Mucosa of rectum (tissue), 2 donors: Measurements from ENCODE around the gene MAP3K4.
"Not testable (repeated sequence)": the region's sequence is repeated elsewhere in the genome, so short reads cannot be mapped to it uniquely, and the experiment has no call there.

Experiments
- H3K27ac ChIP-seq, 2 donors: one replicate each; pipeline ENCODE4 v1.7.0; 2013; ENCODE audit warnings: inconsistent platforms in 2 of 2, low read depth in 2 of 2, low read length in 2 of 2
- H3K27me3 ChIP-seq, 2 donors: one replicate each; pipeline ENCODE4 v1.7.0; 2013; ENCODE audit warnings: low read length in 2 of 2; ENCODE audit not compliant: control insufficient read depth in 2 of 2, insufficient read depth in 2 of 2
- H3K36me3 ChIP-seq, 2 donors: one replicate each; pipeline ENCODE4 v1.7.0; 2013; ENCODE audit warnings: low read length in 2 of 2; ENCODE audit not compliant: control insufficient read depth in 2 of 2, insufficient read depth in 2 of 2
- H3K4me1 ChIP-seq, 2 donors: one replicate each; pipeline ENCODE4 v1.7.0; 2013; ENCODE audit warnings: low read length in 2 of 2, mild to moderate bottlenecking in 1 of 2; ENCODE audit not compliant: control insufficient read depth in 2 of 2, insufficient read depth in 2 of 2
- H3K4me3 ChIP-seq, 2 donors: one replicate each; pipeline ENCODE4 v1.7.0; 2013; ENCODE audit warnings: low read length in 2 of 2
- H3K9ac ChIP-seq, 2 donors: one replicate each; pipeline ENCODE4 v1.7.0; 2013; ENCODE audit warnings: low read length in 2 of 2, low read depth in 1 of 2, mild to moderate bottlenecking in 1 of 2
- H3K9me3 ChIP-seq, 2 donors: one replicate each; pipeline ENCODE4 v1.7.0; 2013; ENCODE audit warnings: low read length in 2 of 2; ENCODE audit not compliant: control insufficient read depth in 2 of 2
- donor health status: healthy.
- donor health status: Normal muscosa, but diverticular disease.

Gene MAP3K4

DNA sequence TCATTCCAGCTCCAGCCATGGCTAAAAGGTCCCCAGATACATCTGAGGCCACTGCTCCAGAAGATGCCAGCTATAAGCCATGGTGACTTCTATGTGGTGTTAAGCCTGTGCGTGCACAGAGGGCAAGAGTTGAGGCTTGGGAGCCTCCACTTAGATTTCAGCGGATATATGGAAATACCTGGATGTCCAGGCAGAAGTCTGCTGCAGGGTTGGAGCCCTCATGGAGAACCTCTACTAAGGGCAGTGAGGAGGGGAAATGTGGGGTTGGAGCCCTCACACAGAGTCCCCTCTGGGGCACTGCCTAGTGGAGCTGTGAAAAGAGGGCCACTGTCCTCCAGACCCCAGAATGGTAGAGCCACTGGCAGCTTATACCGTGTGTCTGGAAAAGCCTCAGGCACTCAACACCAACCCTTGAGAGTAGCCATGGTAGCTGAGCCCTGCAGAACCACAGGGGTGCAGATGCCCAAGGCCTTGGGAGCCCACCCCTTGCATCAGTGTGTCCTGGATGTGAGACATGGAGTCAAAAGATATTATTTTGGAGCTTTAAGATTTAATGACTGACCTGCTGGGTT lies 8.1 kb upstream of the MAP3K4 start:
- not testable (repeated sequence) for H3K4me3 ChIP-seq, H3K36me3 ChIP-seq, H3K9me3 ChIP-seq, H3K27ac ChIP-seq, H3K27me3 ChIP-seq, H3K9ac ChIP-seq, H3K4me1 ChIP-seq

DNA sequence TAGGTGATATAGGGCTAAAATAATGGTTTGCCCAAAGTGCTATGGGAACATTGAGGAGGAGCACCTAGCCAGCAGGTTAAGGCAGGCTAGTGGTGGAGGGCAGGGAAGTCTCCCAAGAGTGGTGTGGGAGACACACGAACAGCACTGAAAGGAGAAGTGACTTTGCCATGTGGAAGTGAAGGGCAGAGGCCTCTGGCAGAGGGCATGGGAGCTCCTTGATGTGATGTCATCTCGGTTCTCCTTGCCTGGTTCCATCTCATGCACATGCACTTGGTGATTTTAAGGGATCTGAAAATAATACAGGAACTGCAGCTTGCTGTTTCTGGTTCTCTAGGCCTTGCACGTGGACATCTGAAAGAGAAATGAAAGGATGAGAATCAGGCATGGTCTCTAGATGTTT lies 4.7 kb upstream of the MAP3K4 start:
- no peak overlapping the region for H3K27ac ChIP-seq
- no peak overlapping the region for H3K9ac ChIP-seq
- H3K4me3 ChIP-seq: no peak overlapping the region
- H3K9me3 ChIP-seq: no peaks in the 10 kb centered on the region
- H3K36me3 ChIP-seq: no peaks in the 10 kb centered on the region
- no peaks in the 10 kb centered on the region for H3K4me1 ChIP-seq
- H3K27me3 ChIP-seq: peaks cover 0 to 2% of the 10 kb centered on the region in 2 donors

DNA sequence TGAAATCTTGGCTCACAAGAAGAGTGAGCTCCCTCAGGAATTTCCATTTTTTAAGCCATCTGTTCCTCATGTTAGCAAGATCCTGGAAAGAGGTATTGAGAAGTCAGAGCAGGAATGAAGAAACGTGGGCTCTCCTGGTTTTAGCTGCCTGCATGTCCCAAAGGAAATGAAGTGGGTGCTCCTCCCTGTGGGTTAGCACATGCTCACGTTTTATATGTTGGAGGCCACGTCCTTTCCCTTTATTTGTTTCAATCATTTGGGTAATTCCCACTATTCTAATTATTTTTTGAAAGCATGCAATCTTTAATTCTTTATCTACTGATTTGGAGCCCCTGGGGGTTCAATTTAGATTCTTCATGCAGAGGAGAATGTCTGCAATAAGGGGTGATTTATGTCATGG lies 4.3 kb upstream of the MAP3K4 start:
- no peak overlapping the region for H3K27ac ChIP-seq
- no peak overlapping the region for H3K4me3 ChIP-seq
- H3K4me1 ChIP-seq: no peaks in the 10 kb centered on the region
- H3K9me3 ChIP-seq: no peaks in the 10 kb centered on the region
- no peaks in the 10 kb centered on the region for H3K36me3 ChIP-seq
- no peak overlapping the region for H3K9ac ChIP-seq
- peaks cover 0 to 2% of the 10 kb centered on the region in 2 donors for H3K27me3 ChIP-seq

DNA sequence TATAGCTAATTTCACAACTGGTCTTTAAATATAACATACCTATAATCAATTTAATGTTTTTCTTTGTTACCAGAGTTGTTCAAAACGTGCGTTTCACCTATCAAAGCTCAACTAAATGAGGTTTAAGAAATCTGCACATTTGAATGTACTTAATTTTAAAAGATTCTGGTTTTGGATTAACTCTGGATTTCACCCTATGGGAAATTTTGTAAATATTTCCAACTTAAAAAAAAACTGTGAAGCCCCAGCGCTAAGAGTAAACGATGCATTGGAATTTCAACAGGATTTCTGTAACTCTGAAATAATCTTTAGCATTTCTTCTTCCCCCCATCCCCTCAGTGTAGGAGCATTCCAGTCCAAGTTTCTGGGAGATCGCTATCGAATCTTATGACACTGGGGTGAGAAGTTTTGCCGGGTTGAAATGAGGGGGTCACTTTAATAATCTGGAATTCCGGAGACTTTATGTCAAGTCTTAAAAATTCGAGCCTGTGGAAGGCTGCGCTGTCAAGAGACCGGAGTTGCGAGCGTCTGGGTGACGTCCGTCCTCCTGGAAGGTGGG lies 643 bp upstream of the MAP3K4 start:
- peaks cover 0 to 2% of the 10 kb centered on the region in 2 donors for H3K27me3 ChIP-seq
- H3K4me1 ChIP-seq: peaks cover 2 to 7% of the 10 kb centered on the region in 2 donors

DNA sequence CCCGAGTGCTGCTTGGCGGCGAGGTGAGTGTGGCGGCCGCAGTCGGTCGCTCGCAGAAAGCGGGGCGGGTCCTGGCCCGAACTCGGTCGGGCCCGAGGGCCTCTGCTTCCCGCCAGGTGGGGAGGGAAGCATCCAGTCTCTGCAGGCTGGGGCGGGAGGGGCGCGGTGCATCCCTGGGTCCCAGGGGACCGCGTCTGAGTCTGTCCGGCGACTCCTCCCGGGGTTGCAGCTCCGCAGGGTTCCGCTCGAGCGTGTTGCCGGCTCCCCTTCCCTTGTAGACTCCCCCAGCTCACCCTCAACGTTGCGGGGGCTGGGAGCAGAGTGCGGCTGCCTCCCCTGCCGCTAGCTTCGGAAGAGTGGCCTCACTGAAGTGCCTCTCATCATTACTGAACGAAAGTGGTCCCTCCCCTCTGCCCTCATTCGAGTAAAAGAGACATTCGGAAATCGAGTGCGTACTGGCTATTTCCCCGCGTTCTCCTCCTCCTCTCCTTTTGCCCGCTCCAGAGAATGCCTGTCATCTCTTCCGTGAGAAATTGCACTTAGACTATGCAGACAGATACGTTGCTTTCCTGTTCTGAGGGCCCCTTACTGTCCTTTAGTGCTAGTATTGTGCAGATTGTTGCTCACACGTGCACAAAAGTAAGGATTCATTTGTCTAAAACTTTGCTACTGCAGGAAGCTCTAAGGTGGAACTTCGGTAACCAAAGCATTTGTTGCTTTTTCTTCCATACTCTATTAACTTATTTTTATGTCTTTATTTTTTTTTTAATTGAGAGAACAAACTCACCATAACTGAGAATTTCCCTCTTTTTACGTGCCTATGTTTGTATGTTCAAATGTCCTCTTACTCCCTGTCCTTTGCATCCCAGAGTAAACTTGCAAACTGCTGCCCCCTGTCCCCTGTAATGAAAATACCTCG lies 751 bp downstream of the MAP3K4 start:
- Histone ChIP-seq H3K36me3 (no peaks in the 10 kb centered on the region), H3K27me3 (peaks cover 0 to 2% of the 10 kb centered on the region in 2 donors), H3K9me3 (no peaks in the 10 kb centered on the region), H3K4me1 (peaks cover 2 to 7% of the 10 kb centered on the region in 2 donors), H3K27ac (peak overlapping the region; percentile 86 to 92), H3K9ac (peak overlapping the region; percentile 64 to 75), H3K4me3 (peak overlapping the region; percentile 87)

More for the DNA sequence above, 643 bp upstream of the MAP3K4 start:
- peak overlapping the region; percentile 87 for H3K4me3 ChIP-seq
- peak overlapping the region; percentile 75 to 77 for H3K9ac ChIP-seq
- no peaks in the 10 kb centered on the region for H3K9me3 ChIP-seq
- H3K27ac ChIP-seq: peak overlapping the region; percentile 86 to 92
- no peaks in the 10 kb centered on the region for H3K36me3 ChIP-seq

DNA sequence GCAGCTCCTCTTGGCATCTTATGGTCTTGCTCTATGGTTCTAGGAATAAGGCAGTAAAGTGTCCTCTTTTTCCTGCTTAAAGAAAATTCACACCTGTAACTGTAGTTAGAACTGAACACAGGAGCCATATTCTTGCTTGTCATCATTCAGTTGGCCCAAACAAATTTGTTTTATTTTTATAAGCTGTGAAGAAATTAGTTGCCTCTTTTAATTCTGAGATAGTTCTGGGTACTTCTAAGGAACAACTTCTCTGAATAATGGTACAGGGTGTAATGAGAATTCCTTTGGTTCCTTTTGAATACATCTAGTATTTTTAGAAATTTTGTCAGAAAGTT lies 1.4 kb downstream of the MAP3K4 start:
- no peaks in the 10 kb centered on the region for H3K9me3 ChIP-seq

DNA sequence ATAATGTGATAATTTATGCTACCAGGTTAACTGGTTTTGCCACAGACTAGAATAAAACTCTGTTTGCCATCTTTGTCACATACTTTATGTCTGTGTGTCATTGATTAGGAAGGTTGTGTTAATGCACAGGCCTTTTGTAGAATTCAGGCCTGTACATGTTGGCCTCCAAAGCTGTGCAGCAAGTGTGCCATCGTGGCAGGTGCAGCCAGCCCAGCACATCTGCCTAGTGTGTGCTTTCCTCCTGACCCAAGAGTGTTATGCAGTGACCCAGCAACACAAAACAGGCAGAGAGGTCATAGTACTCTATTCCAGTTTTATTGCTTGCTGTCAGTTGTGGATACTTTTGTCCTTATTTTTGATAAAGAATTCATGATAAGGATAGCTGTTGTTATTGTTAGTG lies 3.7 kb downstream of the MAP3K4 start:
- no peak overlapping the region for H3K27ac ChIP-seq
- peaks cover 2 to 7% of the 10 kb centered on the region in 2 donors for H3K4me1 ChIP-seq
- H3K9ac ChIP-seq: no peak overlapping the region
- no peaks in the 10 kb centered on the region for H3K27me3 ChIP-seq
- H3K4me3 ChIP-seq: no peak overlapping the region
- no peaks in the 10 kb centered on the region for H3K9me3 ChIP-seq
- peaks cover 0 to 4% of the 10 kb centered on the region in 2 donors for H3K36me3 ChIP-seq

More for the DNA sequence above, 1.4 kb downstream of the MAP3K4 start:
- Histone ChIP-seq H3K9ac (no peak overlapping the region), H3K4me3 (peak overlapping the region; percentile 87), H3K27ac (no peak overlapping the region), H3K36me3 (peaks cover 0 to 4% of the 10 kb centered on the region in 2 donors), H3K27me3 (peaks cover 0 to 2% of the 10 kb centered on the region in 2 donors), H3K4me1 (peaks cover 2 to 7% of the 10 kb centered on the region in 2 donors)

DNA sequence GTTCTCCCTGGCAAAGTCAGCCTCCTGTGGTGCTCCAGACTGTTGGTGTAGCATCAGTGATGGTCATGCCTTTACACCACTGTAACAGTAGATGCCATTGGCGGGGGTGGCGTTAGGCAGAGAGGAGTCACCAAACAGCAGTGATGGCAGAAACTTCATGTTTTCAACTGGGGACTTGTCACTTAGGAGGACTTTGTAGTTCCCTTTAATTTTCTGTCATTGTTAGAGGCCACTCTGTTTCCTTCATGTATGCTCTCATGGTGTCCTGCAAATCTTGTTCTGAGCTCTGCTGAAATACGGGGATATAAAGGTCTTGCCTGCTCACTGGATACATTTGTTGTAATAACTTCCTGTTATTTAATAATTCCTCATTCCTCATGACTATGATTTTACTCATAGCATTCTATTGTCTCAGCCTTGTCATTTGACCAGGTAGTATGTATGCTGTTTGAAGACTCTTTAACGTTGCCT lies 4.6 kb downstream of the MAP3K4 start:
- no peak overlapping the region for H3K27ac ChIP-seq
- no peak overlapping the region for H3K9ac ChIP-seq
- H3K4me1 ChIP-seq: peaks cover 2 to 7% of the 10 kb centered on the region in 2 donors
- H3K9me3 ChIP-seq: no peaks in the 10 kb centered on the region
- no peak overlapping the region for H3K4me3 ChIP-seq
- H3K36me3 ChIP-seq: peaks cover 0 to 4% of the 10 kb centered on the region in 2 donors
- H3K27me3 ChIP-seq: no peaks in the 10 kb centered on the region

DNA sequence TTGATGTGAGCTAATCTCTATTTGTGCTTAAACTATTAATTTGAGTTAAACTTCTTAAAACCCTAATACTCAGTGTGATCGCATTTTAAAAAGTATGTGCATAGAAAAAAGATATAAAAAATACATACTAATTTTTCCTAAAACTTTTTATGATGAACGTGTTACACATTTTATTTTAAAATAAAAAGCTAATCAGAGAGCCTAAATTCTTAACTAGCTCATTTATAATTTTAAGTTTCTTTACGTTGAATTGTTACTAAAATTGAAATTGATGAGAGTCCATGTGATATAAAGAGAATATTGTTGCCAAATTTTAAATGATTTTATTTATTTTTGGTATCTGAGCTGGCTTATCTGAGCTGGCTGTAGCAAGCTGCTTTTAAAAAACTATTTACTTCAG lies 6.6 kb downstream of the MAP3K4 start:
- no peak overlapping the region for H3K4me3 ChIP-seq
- no peaks in the 10 kb centered on the region for H3K27me3 ChIP-seq
- no peak overlapping the region for H3K27ac ChIP-seq
- H3K9me3 ChIP-seq: no peaks in the 10 kb centered on the region
- peaks cover 0 to 4% of the 10 kb centered on the region in 2 donors for H3K36me3 ChIP-seq
- H3K4me1 ChIP-seq: peaks cover 4 to 11% of the 10 kb centered on the region in 2 donors
- no peak overlapping the region for H3K9ac ChIP-seq

DNA sequence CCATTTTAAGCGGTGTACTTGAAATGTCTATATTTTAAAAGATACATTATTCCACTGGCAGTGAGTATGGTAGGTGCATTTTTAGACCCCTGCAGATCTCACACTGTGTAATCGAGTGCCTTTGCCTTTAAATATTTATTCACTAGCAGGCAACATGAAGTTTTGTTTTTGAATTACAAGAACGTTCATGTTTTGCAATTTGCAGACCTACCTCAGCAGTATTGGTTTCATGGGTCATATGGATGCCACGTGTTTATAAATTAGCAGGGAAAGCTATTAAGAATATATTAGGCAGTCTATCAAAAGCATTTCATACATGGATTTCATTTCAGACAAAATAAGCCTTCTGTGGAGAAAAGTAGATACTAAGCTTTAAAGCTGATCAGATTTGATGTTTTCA lies 7.2 kb downstream of the MAP3K4 start:
- no peak overlapping the region for H3K27ac ChIP-seq
- no peak overlapping the region for H3K9ac ChIP-seq
- H3K9me3 ChIP-seq: no peaks in the 10 kb centered on the region
- H3K27me3 ChIP-seq: no peaks in the 10 kb centered on the region
- H3K4me3 ChIP-seq: no peak overlapping the region
- peaks cover 0 to 4% of the 10 kb centered on the region in 2 donors for H3K36me3 ChIP-seq
- H3K4me1 ChIP-seq: peaks cover 4 to 8% of the 10 kb centered on the region in 2 donors
